Measurements from ENCODE around the gene CACNA2D2.

Gene CACNA2D2

DNA sequence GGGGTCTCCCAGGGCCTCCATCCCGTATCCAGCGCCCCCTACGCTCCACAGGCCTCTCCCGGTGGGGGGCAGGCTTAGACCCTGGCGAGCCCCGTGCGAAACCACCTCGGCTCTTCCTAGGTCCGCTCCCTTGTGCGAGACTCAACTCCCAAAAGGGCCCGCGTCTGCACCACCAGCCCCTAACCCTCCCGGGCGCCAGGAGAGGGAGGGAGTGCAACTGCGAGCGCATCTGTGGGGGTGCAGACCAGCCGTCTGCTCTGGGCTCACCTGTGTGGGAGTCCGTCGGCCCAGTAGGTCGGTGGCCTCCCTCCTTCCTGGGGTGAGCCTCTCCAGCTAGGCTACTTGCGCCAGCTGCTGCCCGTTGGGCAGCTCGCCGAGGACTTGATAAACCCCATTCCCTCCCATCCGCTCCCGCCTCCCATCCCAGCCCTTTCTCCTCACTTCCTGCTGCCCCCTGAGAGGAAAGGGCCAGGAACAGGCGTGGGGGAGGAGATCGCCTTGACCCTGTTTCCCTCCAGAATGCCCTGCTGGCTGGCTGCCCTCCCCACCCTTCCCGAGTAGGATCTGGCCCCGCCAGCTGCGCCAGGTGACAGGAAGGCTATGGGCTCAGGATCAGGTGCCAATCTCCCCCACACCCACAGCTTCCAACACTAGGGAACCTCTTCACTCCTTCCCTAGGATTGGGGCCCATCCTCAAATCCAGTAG is 180.9 kb downstream of the CACNA2D2 start, which contains the start of gene HYAL2:
Gene HYAL2 (minus strand): TSS at position 360 of the 706 bp plus-strand sequence. CDS start 2,256 bp downstream, outside the sequence.
- no peak for DNase-seq

DNA sequence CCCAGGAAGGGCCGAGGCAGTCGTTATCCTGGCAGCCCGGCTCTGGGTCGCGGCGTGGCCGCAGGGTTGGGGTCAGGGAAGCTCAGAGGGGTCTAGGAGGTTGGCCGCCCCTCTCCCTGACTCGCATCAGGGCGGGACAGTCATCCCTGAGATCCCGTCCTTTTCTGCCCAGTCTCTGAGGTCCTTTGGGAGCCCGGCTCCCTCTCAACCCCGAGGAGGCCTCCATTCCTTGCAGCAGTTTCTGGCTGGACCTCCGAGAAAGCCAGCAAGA is 181.4 kb downstream of the CACNA2D2 start:
- no peak for DNase-seq

- DNase-seq: peak; percentile 75 to 76
These were observed 181.9 kb downstream of the CACNA2D2 start for GRCh38 chr3:50321336-50322114.

- peak; percentile 52 to 58 for DNase-seq
These were observed 182.5 kb downstream of the CACNA2D2 start for GRCh38 chr3:50320853-50321335.

GRCh38 chr3:50319894-50320625 is 183.4 kb downstream of the CACNA2D2 start:
- no peak for DNase-seq

GRCh38 chr3:50319181-50319893 is 184.1 kb downstream of the CACNA2D2 start:
- no peak for DNase-seq

DNA sequence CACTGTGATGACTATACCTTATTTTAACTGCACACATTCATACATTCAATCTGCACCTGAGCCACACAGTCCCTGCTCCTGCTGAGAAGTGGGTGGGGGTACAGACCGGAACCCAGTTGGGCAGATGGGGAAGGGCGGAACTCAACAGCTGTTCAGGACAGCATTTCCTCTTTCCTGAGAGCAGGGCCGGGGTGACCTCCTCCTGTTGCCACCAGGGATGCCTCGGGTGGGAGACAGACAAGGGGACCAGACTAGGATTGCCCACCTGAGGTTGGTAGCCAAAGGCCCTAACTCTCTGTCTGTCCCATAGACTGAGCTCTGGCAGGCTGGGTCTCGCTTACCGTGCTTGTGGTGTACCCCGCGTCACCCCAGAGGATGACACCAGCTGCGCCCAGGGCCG is 184.8 kb downstream of the CACNA2D2 start:
- no peak for DNase-seq

DNA sequence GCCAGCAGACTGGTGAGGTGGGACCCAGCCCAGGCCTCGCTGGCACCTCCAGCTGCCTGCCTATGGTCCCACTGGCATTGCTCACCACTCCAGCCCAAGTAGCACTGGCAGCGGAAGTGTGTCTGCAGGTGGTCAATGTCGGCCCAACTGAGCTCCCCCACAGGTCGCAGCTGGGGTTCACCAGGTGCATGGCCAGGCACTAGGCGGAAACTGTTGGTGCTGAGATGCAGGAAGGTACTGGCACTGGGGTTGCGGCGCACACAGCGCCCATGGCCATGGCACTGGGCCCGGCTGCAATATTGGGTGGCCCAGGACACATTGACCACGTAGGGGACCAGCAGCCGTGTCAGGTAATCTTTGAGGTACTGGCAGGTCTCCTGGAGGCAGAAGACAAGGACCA is 185.3 kb downstream of the CACNA2D2 start:
- no peak for DNase-seq

DNA sequence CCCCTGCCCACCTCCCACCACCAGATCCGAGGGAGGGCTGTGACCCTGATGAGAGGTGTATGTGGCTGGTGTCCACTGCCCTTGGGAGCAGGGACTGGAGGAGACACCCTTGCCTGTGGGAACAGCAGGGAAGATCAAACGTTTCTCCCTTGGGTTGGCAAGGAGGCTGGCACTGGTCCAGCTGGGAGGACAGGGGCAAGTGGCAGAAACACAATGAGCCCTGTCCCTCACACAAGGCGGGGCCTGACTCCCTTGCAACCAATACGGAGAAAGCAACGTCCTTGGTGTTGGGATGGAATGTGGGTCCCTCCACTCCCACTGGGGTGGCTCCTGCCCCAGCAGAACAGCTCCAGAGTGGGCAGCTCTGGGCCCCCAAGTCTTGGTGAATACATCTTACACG is 186.1 kb downstream of the CACNA2D2 start:
- DNase-seq: no peak

- DNase-seq: no peak
These were observed 186.7 kb downstream of the CACNA2D2 start for GRCh38 chr3:50316657-50317242.

- DNase-seq: no peak
These were observed 188.6 kb downstream of the CACNA2D2 start for GRCh38 chr3:50314816-50315215.

- no peak for DNase-seq
These were observed 189.1 kb downstream of the CACNA2D2 start for GRCh38 chr3:50314342-50314741.
